GM21423 (cell line): ENCODE measurements around the gene TOP2B.

ENCODE experiments used
- ATAC-seq: cut with Tn5 transposase; IDR thresholded peaks from one replicate; pipeline ENCODE4 v1.9.1; 2021; ENCODE audit warnings: mild to moderate bottlenecking, moderate library complexity; ENCODE audit not compliant: unreplicated experiment

TOP2B gene, protein sequence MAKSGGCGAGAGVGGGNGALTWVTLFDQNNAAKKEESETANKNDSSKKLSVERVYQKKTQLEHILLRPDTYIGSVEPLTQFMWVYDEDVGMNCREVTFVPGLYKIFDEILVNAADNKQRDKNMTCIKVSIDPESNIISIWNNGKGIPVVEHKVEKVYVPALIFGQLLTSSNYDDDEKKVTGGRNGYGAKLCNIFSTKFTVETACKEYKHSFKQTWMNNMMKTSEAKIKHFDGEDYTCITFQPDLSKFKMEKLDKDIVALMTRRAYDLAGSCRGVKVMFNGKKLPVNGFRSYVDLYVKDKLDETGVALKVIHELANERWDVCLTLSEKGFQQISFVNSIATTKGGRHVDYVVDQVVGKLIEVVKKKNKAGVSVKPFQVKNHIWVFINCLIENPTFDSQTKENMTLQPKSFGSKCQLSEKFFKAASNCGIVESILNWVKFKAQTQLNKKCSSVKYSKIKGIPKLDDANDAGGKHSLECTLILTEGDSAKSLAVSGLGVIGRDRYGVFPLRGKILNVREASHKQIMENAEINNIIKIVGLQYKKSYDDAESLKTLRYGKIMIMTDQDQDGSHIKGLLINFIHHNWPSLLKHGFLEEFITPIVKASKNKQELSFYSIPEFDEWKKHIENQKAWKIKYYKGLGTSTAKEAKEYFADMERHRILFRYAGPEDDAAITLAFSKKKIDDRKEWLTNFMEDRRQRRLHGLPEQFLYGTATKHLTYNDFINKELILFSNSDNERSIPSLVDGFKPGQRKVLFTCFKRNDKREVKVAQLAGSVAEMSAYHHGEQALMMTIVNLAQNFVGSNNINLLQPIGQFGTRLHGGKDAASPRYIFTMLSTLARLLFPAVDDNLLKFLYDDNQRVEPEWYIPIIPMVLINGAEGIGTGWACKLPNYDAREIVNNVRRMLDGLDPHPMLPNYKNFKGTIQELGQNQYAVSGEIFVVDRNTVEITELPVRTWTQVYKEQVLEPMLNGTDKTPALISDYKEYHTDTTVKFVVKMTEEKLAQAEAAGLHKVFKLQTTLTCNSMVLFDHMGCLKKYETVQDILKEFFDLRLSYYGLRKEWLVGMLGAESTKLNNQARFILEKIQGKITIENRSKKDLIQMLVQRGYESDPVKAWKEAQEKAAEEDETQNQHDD (N-terminal part only)

DNA sequence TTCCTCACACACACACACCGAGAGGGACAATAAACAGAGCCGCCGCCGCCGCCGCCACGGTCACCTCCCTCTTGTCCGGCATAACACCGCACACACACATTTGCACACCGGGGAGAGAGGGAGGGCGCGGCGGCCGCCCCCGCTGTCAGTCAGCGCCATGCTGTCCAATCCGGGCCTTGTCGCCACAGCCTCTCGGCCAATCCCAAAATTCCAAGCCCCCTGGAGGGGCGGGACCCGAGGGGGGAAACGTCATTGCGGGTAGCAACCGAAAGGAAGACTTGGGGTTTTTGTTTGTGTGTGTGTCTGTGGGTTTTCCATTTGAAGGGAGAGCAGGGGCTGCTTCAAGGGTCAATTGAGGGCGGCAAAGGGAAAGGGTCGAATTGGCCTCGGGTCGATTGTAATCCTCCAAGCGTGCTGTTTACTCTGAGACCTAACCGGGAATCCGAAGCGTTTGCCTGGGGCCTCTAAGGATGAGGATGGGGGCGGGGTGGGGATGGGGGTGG, at the start of gene TOP2B:
TOP2B (minus strand) TSS at position 96 of the 503 bp plus-strand sequence. CDS start 610 bp downstream, outside the sequence.
- peak; percentile 87 for ATAC-seq

DNA sequence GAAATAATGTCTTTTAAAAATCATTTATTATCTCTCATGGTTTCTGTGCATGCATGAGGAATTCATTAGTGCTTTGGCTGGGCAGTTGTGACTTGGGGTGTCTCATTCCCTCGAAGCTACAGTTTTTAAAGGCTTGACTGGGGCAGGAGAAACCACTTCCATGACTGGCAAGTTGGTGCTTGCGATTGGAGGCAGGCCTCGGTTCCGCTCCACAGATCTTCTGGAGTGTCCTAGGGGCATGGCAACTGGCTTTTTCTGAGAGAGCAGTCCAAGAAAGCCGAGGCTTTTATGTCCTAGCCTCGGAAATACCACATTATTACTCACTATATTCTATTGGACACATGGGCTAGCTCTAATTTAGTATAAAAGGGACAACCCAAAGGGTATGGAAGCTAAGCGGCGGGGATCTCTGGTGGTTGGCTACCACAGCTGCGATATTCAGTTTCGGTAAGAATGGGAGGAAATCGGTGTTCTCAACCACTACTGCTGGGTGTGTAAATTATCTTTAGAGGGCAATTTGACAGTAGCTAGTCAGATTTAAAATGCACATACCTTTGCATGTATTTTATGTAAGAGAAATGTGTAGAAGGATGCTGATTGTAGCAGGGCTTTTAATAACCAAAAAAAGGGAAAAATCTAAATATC, 48.8 kb upstream of the TOP2B start:
- ATAC-seq = no peak

DNA sequence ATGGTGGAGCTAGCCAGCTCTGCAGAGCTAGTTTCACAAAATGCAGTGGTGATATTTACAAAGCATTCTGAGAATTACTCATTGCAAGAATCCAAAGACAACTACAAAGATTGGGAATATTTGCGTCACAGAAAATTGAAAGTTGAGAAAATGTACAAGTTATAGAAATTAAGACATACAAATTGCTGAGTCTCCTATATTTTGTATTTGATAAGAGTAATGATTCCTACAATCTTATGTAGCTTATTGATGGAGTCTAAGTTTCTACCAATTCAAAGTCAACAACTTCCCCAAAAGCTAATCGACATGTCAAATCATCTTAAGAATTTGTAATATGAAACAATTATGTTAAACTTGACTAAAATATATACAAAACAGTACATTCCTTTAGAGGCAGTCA, 46.4 kb upstream of the TOP2B start:
- ATAC-seq = no peak

DNA sequence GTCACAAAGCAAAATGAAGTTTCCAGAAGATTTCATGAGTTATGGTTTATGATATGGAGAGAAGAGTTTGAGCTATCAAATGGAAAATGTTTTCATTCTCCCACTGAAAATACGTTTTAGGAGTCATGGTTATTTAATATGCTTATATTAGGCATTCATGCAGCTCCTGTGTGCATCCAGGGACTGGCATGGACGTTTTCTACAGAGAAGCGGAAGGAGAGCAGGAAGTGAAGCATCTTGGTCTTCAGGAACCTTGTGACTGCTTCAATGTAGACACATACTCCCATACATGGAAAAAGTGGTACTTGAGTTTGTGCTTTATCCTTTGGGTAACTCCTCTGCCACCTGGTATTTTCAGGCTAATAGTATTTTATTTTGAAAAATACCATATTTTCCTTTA, 43.3 kb upstream of the TOP2B start:
- no peak for ATAC-seq

DNA sequence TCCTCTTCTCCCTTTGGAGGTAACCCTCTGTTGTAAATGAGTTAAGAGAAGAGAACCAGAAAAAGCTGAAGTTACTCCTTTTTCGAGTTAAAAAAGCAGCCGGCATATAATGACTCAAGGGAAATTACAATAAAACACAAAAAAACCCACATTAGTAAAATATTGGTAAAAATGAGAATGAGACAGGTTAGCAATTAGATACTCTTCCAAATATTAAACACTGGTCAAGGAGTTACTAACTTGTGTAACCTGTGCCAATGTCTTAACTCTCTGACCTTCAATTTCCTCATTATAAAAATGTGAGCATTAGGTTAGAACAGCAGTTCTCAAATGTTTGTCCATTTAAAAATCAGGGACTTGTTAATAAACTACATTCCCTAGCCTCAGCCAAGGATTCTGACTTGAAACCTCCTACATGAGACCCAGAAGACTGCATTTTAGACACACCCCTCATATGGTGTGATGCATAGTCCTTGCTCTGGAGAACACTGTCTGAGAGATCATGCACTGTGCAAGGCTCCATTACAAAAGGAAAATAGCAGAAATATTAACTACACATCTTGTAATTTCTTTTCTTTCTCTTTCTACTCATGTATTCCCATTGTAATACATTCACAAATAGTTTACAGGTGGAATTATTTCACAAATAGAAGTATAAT, 42.7 kb upstream of the TOP2B start:
- ATAC-seq = no peak

DNA sequence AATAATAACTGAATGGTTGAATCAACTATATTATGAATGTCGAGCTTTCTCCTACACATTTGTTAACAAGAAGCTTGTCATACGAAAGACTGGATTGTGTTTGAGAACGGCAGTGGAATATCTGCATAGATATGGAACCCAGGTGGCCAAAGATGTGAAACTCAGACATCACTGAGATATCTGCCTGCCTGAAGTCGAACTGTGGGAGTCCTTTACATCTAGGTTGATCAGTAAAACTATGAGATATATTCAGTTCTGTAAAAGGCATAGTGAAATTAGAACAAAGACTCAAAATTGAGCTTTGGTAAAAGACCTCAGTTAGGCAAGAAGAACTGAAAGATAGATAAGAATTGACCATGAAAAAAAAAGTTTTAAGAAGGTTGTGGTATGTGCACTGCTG, 41.5 kb upstream of the TOP2B start:
- no peak for ATAC-seq

DNA sequence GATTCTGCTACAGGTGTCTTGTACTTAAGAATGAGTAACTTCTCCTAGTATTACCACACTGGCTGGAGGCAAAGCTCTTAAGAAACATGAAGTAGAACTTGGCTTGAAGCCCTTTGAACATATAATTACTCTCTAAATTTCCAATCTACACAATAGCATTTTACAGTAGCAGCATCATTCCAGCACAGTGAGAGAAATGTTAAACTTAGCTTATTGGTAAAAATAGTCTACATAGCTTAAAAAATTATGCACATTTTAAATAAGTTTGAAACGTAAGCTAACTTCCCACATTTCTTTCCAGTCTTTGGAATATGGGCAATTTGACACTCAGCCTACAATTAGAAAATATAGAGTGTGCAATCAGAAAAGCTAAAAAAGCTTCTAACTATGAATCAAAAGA, 32.8 kb upstream of the TOP2B start:
- ATAC-seq = no peak

DNA sequence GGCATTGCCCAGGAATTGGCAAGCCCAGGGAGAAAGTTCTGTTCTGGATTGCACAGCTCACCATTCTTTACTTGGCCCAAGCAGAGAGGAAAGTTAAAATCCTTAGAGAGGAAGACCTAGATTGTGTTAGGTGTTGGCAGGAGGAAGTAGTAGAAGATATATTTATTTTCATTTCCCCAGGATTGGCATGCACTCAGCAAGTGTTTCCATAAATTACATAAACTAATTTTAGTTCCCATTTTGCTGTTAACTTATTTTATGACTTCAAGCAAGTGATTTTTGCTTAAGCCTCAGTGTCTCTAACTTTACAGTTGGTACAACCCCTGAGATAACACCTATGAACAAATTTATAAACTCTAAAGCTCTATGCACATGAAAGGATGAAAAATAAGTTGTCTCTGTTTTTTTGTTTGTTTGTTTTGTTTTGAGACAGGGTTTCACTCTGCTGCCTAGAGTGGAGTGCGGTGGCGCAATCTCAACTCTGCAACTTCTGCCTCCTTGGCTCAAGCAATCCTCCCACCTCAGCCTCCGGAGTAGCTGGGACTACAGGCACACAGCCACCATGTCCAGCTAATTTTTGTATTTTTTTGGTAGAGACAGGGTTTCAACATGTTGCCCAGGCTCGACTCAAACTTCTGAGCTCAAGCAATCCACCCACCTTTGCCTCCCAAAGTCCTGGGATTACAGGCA, 31.2 kb upstream of the TOP2B start:
- ATAC-seq = no peak

DNA sequence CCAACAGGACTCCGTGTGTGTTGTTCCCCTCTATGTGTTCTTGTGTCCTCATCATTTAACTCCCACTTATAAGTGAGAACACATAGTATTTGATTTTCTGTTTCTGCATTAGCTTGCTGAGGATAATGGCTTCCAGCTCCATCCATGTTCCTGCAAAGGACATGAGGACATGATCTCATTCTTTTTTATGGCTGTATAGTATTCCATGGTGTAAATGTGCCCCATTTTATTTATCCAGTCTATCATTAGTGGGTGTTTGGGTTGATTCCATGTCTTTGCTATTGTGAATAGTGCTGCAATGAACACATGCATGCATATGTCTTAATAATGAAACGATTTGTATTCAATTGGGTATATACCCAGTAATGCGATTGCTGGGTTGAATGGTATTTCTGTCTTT, 28.5 kb upstream of the TOP2B start:
- no peak for ATAC-seq

DNA sequence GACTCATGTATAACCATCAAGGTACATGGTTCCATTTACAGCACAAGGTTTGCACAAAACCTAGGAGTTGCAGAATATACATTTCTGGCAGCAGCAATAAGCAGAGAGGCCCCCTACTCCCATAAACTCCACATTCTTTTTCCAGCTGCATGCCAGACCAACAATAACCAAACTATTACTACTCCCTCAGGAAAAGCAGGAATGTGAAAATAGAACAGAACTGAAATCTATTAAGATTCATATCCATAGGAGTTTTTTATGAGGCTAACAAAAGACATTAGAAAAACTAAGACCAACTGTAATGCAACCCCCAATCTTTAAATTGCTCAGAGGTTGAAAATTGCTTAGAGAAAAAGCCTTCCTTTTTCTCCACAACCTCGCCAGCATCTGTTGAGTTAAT, 27.6 kb upstream of the TOP2B start:
- no peak for ATAC-seq

DNA sequence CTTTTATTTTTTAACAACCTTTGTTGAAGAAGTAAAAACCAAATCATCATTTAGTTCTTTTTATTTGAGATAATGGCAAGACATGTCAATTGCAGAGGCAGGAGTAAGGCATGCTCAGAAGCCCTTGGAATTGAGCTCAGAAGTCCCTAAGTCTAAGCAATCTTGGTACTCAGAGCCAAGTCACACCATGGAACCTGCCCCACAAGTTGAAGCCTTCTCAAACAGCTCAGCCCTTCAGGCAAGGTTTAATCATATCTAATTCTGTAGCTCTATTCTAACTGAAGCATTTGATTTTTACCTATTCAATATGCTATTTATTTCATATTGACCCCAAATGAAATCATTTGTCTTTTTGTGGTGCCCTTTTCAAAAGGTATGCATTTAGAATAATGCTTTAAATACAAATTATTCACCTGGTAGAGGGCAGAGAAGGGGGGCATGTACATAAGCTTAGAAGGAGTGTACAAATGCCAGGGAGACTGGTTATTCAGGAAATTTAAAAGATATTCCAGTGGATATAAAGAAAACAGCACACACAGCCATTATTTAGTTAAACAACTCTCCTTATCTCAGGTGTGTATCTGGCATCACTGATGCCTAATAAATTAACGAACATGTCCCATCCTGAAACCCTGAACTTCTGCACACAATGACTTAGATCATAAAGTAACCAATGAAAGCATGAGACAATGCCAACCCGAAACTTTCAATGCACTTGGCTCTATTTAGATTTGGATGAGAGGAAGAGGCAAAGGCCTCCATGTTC, 26.2 kb upstream of the TOP2B start:
- no peak for ATAC-seq

DNA sequence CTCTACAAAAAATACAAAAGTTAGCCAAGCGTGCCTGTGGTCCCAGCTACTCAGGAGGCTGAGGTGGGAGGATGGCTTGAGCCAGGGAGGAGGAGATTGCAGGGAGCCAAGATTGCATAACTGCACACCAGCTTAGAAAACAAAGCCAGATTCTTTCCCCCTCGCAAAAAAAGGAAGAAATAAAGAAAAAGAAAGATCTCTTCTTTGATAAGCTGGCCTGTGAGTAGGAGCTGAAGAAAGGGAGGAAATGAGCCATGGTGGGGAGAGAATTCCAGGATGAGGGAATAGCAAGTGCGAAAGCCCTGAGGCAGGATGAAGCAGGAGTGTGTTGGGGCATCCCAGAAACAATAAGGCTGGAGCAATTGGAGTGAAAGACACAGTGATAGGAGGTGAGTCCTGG, 24.5 kb upstream of the TOP2B start:
- no peak for ATAC-seq

DNA sequence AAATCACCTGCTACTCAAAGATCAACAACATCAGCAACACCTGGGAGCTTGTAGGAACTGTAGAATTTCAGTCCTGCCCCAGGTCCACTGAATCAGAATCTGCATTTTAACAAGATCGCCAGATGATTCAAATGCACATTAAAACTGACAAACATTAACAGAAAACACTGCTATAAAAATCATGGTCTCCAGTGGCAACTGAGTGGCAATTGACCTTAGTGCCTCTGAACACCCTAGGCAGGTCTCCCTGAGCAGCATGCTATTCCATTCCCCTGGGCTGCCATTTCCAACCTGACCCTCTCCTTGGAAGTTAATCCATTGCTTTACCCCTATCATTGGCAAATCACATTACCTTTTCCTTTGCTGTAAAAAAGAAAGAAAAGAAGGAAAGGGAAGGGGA, 23.0 kb upstream of the TOP2B start:
- no peak for ATAC-seq

DNA sequence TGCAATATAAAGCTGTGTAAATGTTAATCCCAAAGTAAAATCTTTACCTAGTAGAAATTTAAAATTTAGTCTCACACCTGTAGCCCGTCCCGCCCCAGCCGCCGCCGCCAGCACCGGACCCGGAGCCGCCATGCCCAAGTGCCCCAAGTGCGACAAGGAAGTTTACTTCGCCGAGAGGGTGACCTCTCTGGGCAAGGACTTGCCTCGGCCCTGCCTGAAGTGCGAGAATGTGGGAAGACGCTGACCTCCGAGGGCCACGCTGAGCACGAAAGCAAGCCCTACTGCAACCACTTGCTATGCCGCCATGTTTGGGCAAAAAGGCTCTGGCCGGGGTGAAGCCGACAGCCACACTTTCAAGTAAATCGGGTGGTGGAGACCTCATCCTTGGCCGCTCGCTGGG, 22.1 kb upstream of the TOP2B start:
- ATAC-seq = no peak

DNA sequence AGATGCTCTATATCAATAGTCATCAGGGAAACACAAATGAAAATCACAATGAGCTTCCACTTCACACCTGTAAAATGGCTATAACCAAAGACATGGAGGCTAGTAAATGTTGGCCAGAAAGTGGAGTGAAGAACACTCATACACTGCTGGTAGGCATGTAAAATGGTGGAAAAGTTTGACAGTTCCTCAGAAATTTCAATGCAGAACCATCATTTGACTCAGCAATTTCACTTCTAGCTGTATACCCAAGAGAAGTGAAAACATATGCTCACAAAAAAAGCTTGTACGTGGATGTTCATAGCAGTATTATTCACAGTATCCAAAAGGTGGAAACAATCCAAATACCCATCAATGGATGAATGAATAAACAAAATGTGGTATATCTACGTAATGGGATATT, 19.2 kb upstream of the TOP2B start:
- ATAC-seq = no peak

DNA sequence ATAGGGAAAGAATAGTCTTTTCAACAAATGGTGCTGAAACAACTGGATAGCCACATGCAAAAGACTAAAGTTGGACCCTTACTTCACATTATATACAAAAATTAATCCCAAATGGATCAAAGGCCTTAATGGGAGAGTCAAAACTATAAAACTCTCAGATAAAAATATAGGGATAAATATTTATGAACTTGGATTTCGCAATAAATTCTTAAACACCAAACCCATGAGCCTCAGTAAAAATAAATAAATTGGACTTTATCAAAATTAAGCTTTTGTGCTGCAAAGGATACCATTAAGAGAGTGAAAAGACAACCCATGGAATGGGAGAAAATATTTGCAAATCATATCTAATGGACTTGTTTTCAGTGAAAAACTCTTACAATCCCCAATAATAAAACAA, 18.7 kb upstream of the TOP2B start:
- ATAC-seq = no peak

DNA sequence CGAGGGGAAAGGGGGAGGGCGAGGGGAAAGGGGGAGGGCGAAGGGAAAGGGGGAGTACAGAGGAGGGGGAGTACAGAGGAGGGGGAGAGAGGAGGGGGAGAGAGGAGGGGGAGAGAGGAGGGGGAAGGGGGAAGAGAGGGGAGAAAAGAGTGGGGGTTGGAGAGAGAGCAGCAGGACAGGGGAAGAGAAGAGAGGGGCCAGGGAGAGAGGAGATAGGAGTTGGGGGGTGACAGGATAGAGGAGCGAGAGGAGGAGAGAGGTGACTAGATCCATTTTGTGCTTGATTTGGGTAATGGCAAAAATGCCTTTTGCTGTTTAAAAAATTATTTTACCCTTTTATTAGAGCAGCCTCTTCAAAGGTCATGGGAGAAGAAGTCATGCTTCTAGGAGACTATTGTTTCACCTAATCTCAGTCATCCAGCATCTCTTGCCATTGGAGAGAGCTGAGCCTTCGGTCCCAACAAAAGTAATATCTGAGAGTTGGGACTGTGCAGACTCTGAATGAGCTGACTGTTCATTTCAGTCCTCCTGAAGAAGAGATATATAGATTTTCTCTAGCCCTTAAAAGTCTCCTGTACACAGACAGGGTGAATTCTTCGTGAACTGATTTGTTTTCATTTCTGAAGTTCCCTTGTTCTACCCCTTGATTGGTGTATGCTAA, 15.1 kb upstream of the TOP2B start:
- ATAC-seq = no peak

DNA sequence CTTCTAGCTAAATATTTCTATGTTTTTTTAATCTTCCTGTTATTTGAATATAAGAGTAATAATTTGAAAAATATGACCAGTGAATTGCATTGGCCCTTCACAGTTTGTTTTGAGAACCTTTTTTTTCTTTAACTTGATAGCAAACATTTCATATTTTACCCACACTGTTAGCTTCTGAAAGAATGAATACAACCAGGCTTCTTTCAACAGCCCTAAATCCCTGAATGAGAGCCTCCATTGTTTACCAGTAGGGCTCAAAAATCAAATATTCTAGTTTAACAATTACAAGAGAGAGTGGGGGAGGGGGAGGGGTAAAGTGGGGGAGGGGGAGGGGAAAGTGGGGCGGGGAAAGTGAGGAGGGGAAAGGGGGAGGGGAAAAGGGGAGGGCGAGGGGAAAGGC, 14.5 kb upstream of the TOP2B start:
- no peak for ATAC-seq

DNA sequence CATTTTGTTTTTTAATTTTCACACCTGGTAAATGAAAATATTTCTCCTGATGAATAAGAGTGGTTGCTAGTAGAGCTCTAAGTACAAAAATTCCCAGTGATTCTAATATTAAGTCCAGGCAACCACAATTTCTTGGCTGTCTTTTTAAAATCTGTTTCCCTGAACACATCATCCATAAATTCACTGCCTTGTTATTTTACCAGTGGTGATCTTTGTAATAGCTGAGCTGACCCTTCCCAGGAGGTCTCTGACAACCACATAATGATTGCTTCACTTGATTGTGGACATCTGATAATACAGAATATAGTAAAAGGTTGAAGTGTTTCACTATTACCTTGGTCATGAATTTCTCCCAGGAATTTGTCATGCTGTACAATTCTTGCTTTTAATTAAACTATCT, 13.9 kb upstream of the TOP2B start:
- ATAC-seq = no peak
